GM12878 (cell line): ENCODE results near the gene FAM120AOS. TPM values are rescaled to one million over a fixed set of nuclear protein-coding genes. Genes with fewer than 3 reads are reported as not detected.

Source experiments
- ATAC-seq: fragments of 200-7000 bp; cut with Tn5 transposase; 3 replicates; pipeline ENCODE4 v1.9.1; 2020; ENCODE audit warnings: mild to moderate bottlenecking, moderate library complexity
- BruUV-seq: library from RNA; stranded (reverse); fragments of 400-500 nt; replicated peaks from 2 replicates; lab custom pipeline; 2021; lab: Mats Ljungman, UMichigan
- CTCF ChIA-PET: fragments of 300-600 bp; sonication (Branson Sonifier 250); formaldehyde crosslinking; extraction: SDS; loops from one replicate; lab custom pipeline; 2021; ENCODE audit warnings: inconsistent platforms; lab: Yijun Ruan, JAX
- POLR2A ChIA-PET: fragments of 350-600 bp; formaldehyde crosslinking; extraction: SDS; loops from one replicate; lab custom pipeline; 2021; ENCODE audit warnings: inconsistent platforms; lab: Charles Lee
- RAD21 ChIA-PET: fragments of 300-600 bp; sonication (Branson Sonifier 250); formaldehyde crosslinking; loops from one replicate; lab custom pipeline; 2023; ENCODE audit warnings: antibody characterized with exemption; ENCODE audit not compliant: unreplicated experiment; lab: Charles Lee
- SMC1A ChIA-PET: fragments of 300-600 bp; sonication (Branson Sonifier 250); formaldehyde crosslinking; loops from one replicate; lab custom pipeline; 2023; ENCODE audit not compliant: unreplicated experiment, uncharacterized antibody; lab: Charles Lee
- DNase-seq: peaks from one replicate; pipeline ENCODE4 v3.0.0-alpha.2; 2011; ENCODE audit warnings: low read depth, low spot score
- FAIRE-seq: peaks from 3 replicates; lab custom pipeline; 2011; peaks lifted over from hg19 to GRCh38; lab: Jason Lieb, UNC
- H2AFZ ChIP-seq: 2 replicates; pipeline ENCODE4 v1.6.0; 2011; ENCODE audit warnings: low read depth, low read length, control low read depth; ENCODE audit not compliant: control insufficient read depth
- H3K27ac ChIP-seq: 2 replicates; pipeline ENCODE4 v1.5.1; 2011; ENCODE audit warnings: control low read depth; ENCODE audit not compliant: control insufficient read depth, insufficient read depth
- H3K27me3 ChIP-seq, 2 experiments: replicated peaks in 1 of 2; 2 replicates each; pipeline versions ENCODE4 v1.6.0 to v1.6.1; 2011; ENCODE audit warnings: low read length in 1 of 2; ENCODE audit not compliant: control insufficient read depth in 2 of 2, insufficient read depth in 2 of 2
- H3K36me3 ChIP-seq, 2 experiments: 2 replicates each; pipeline ENCODE4 v1.5.1; 2011; ENCODE audit warnings: low read length in 1 of 2; ENCODE audit not compliant: control insufficient read depth in 2 of 2, insufficient read depth in 2 of 2
- H3K4me1 ChIP-seq: 2 replicates; pipeline ENCODE4 v1.6.1; 2011; ENCODE audit warnings: mild to moderate bottlenecking, low read length, moderate library complexity, mixed read lengths; ENCODE audit not compliant: control insufficient read depth, insufficient read depth
- H3K4me2 ChIP-seq: 2 replicates; pipeline ENCODE4 v1.6.0; 2011; ENCODE audit warnings: control low read depth; ENCODE audit not compliant: control insufficient read depth, insufficient read depth
- H3K4me3 ChIP-seq: fragments of 200-600 bp; sonication (generic); 2 replicates; pipeline ENCODE4 v1.5.1; 2016
- H3K79me2 ChIP-seq: 2 replicates; pipeline ENCODE4 v1.6.0; 2011; ENCODE audit warnings: low read length; ENCODE audit not compliant: control insufficient read depth, insufficient read depth
- H3K9ac ChIP-seq: 2 replicates; pipeline ENCODE4 v1.8.0; 2011; ENCODE audit warnings: low read length, control low read depth, mixed read lengths; ENCODE audit not compliant: control insufficient read depth, insufficient read depth
- H3K9me3 ChIP-seq: replicated peaks from 3 replicates; pipeline ENCODE4 v1.5.1; 2011; ENCODE audit warnings: mild to moderate bottlenecking, low read length; ENCODE audit not compliant: control insufficient read depth, insufficient read depth
- H4K20me1 ChIP-seq: 2 replicates; pipeline ENCODE4 v1.6.0; 2011; ENCODE audit not compliant: control insufficient read depth, insufficient read depth
- CTCF ChIP-seq, 3 experiments: IDR thresholded peaks in 2 of 3; conservative IDR thresholded peaks in 1 of 3; 2 replicates each; pipeline ENCODE4 v1.5.1; 2011; ENCODE audit warnings: low read depth in 3 of 3, low read length in 3 of 3, mild to moderate bottlenecking in 3 of 3, control low read depth in 2 of 3, moderate library complexity in 2 of 3, inconsistent platforms in 1 of 3, mixed read lengths in 1 of 3; ENCODE audit not compliant: control insufficient read depth in 2 of 3, insufficient read depth in 1 of 3; ENCODE audit errors: extremely low read depth in 1 of 3
- ESRRA ChIP-seq: IDR thresholded peaks from 2 replicates; pipeline ENCODE4 v1.6.1; 2012; ENCODE audit warnings: mild to moderate bottlenecking, low read length, improper control_type of control experiment
- MTA2 ChIP-seq: fragments of 450-650 bp; IDR thresholded peaks from 2 replicates; pipeline ENCODE4 v1.6.1; 2016; ENCODE audit warnings: low read depth, mild to moderate bottlenecking, moderate library complexity
- TAF1 ChIP-seq: IDR thresholded peaks from 2 replicates; pipeline ENCODE4 v1.6.1; 2011; ENCODE audit warnings: mild to moderate bottlenecking, low read depth, low read length, borderline replicate concordance
- WRNIP1 ChIP-seq: IDR thresholded peaks from 2 replicates; pipeline ENCODE4 v1.6.1; 2011; ENCODE audit warnings: low read depth, low read length, improper control_type of control experiment, borderline replicate concordance
- WGBS: methylation state at CpG from one replicate; pipeline ENCODE4 v1.1.6; 2016; ENCODE audit warnings: low lambda C conversion rate; ENCODE audit not compliant: insufficient replicate concordance, insufficient coverage; ENCODE audit errors: missing lambda C conversion rate; 5-methylcytosine and 5-hydroxymethylcytosine counted together
- in situ Hi-C: fragments of 300-500 bp; cut with MboI; formaldehyde crosslinking; loops from 9 replicates; pipeline ENCODE4 v1.14.3; 2018; ENCODE audit warnings: mixed read lengths
- intact Hi-C: fragments of 100-400 bp; cut with micrococcal nuclease; formaldehyde crosslinking; loops from one replicate; pipeline ENCODE4 v1.14.2; 2022; ENCODE audit not compliant: unreplicated experiment
- polyA plus RNA-seq, 11 experiments: library from polyadenylated mRNA; depleted of rRNA in 4 of 11; unstranded in 6 of 11; stranded (reverse) in 5 of 11; fragments of >200 nt; fragmentation: Nextera tagmentation in 4 of 11; fragmentation: Illumina TruSeq in 1 of 11; extraction: Ambion mirVana in 4 of 11; extraction: Trizol in 1 of 11; gene quantifications; 1 replicate in 1 of 11; 2 replicates in 10 of 11; pipeline versions ENCODE4 v1.2.1 to v1.2.3, GENCODE V29; 2011 to 2016; ENCODE audit warnings: inconsistent platforms in 2 of 11, missing spikeins in 2 of 11, low read depth in 1 of 11
- total RNA-seq, 4 experiments: library from RNA; depleted of rRNA in 3 of 4; stranded (reverse); fragments of >200 nt in 3 of 4; fragmentation: Illumina TruSeq in 1 of 4; extraction: Trizol in 1 of 4; gene quantifications; 2 replicates each; pipeline versions ENCODE4 v1.2.1 to v1.2.3, GENCODE V29; 2013 to 2021

Gene FAM120AOS
- total and polyA plus RNA-seq, 10 of the 15 experiments (the other 5 are each of a cell fraction or from before 2014, with no cell fraction given): 15.9 to 55.1 (median 34.6) TPM

DNA sequence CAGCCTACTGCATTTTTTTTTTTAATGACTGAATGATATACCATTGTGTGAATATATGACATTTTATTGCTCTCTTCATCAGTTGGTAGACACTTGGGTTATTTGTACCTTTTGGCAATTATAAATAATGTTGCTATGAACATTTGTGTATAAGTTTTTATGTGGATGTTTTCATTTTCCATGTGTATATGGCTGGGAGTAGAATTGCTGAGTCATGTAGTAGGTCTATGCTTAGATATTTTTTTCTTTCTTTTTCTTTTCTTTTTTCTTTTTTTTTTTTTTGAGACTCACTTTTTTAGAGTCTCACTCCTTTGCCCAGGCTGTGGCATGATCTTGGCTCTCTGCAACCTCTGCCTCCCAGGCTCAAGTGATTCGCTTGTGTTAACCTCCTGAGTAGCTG is 32.9 kb upstream of the FAM120AOS start:
- POLR2A ChIA-PET: interaction anchor here (0.7 kb wide), 1 partner anchor 633 kb away, joined by 3 read pairs; no protein-coding TSS in a partner anchor
- 89% methylated on average over 1 of the region's 1 CpG for WGBS

More for the DNA sequence above, 32.9 kb upstream of the FAM120AOS start:
- ChIA-PET CTCF (interaction anchor here (0.8 kb wide), 1 partner anchor 9 kb away, joined by 4 read pairs; no protein-coding TSS in a partner anchor), SMC1A (interaction anchor here (1.5 kb wide), 1 partner anchor 10 kb away, joined by 5 read pairs; no protein-coding TSS in a partner anchor), RAD21 (no interaction called here)
- Histone ChIP-seq H3K36me3 (peaks cover 13 to 15% of the 10 kb centered on the region in 2 experiments), H2AFZ (no peak overlapping the region), H3K4me3 (no peak overlapping the region), H3K27me3 (no peaks in the 10 kb centered on the region), H3K9me3 (no peaks in the 10 kb centered on the region), H3K27ac (no peak overlapping the region; the same call in 1 of the 2 replicates), H3K9ac (no peak overlapping the region), H3K79me2 (peaks cover 15% of the 10 kb centered on the region), H3K4me2 (no peak overlapping the region), H4K20me1 (no peaks in the 10 kb centered on the region), H3K4me1 (0 out of 2 replicates have a peak, but pooled peaks cover 3% of the 10 kb centered on the region)
- intact Hi-C loops: no loop called here
- no peak for FAIRE-seq
- in situ Hi-C loops: no loop called here
- BruUV-seq: no TSS peak
- DNase-seq: no peak
- ATAC-seq: no peak
- TF ChIP-seq TAF1 (no peak), WRNIP1 (no peak), MTA2 (no peak), CTCF (IDR thresholded peaks at IDR 0.05 in 2 of 3, conservative IDR thresholded peaks at IDR 0.05 in 1 of 3; ENCODE audit: control insufficient read depth in 2 of 3, extremely low read depth in 1 of 3, insufficient read depth in 1 of 3, low read depth in 3 of 3, low read length in 3 of 3) (no peak), ESRRA (no peak)
